ENCODE data around the gene ZHX3.
"Not testable (repeated sequence)": the region's sequence is repeated elsewhere in the genome, so short reads cannot be mapped to it uniquely, and the experiment has no call there.

Gene ZHX3

DNA sequence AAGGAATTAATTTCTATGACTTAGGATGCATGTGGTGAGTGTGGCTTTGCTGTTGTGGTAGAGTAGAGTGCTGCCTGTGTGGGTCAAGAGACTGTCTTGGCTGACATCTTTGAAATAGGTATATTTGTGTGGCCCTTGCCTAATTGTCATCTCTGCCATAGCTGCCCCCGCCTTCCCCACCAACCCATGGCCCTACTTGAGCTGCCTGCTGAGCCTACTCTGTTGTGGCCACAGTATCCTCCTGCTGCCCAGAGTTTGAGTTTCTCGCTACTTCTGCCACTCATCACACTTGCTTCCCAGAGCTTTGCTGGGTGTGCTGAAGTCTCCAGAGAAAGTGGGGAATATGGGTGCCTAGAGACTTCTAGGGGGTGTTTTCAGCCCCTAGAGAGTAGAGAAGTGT is 172.2 kb downstream of the ZHX3 start:
- DNase-seq, result no peak

DNA sequence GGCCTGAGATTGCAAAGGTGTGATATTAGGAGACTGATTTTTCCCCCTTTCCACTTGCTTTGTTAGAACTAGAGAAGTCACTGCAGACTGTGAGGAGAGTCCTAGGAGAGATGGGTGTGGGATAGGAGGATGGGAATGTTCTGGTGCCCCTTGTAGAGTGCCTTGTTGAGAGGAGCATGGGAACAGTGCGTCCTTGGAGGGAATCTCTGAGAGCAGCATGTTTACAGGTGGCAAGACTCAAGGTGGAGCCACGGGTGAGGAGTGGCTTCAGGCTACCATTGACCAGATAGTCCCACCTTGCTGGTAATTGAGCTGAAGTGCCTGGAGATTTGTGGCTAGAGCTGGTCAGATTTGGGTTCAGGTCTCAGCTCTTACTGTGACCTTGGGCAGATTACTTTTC is 174.2 kb downstream of the ZHX3 start:
- DNase-seq, result no peak

DNA sequence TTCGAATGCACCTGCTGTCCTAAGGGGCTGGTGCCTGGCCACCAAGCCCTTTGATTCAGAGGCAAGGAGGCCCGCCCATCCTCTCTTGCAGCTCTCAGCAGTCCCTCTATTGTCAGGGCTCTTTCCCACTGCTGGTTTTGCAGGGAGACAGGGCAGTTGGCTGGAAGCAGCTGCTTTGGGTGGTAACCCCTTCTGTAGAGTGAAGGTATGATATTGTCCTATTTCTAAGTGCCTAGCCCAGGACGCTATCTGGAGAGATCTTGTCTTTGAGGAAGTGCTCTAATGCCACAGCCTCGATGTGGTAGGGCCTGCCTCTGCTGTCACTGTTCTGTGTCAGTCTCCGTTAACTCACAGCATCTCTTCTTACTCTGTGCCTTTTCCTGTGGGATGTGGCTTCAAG is 174.6 kb downstream of the ZHX3 start:
- DNase-seq, result no peak

DNA sequence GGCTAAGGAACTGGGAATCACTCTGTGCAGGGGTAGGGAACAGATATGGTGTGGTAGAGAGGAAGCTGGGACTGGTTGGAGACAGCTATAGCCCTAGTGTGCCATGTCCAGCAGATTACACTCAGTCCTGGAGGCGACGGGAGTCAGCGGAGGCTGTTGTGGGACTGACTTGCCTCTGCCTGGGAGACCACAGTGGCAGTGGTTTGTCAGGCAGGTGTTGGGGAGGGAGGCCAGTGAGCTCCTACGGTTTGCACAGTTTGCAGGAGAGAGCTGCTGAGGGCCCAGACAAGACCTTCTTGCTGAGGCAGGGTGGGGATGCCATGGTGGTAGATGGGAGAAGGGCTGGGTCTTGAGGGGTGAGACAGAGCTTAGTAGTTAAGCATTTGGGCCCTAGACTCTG is 175.3 kb downstream of the ZHX3 start:
- DNase-seq, result no peak

DNA sequence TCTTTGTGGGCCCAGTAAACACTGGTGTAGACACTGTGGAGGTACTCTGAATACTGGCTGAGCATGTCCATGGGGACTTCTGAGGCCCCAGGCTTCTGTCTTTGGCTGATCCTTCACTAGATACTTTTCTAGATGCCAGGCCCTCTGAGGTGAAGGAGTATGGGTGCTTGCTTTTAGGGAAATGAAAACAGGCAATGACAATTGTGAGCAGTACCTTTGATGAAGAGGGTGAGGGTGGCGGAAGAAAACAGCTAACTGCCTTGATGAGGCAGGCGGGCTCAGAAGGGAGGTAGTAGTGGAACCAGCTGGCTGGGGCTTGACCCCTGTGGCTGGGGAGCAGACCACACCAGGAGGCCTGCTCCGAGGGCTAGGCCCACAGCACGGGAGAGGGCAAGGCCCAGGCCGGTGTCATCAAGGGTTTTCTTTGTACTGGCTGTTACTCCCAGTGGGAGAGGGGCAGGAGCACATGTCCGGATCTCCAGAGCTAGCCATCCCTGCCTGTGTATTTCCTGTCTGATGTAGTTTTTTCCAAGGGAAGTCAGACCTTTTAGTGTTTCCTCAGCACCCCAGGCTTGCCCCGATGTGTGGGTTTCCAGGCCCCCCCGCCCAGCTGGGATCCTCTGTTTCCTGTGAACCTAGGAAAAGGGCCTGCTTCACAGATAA is 176.2 kb downstream of the ZHX3 start:
- no peak for DNase-seq

DNA sequence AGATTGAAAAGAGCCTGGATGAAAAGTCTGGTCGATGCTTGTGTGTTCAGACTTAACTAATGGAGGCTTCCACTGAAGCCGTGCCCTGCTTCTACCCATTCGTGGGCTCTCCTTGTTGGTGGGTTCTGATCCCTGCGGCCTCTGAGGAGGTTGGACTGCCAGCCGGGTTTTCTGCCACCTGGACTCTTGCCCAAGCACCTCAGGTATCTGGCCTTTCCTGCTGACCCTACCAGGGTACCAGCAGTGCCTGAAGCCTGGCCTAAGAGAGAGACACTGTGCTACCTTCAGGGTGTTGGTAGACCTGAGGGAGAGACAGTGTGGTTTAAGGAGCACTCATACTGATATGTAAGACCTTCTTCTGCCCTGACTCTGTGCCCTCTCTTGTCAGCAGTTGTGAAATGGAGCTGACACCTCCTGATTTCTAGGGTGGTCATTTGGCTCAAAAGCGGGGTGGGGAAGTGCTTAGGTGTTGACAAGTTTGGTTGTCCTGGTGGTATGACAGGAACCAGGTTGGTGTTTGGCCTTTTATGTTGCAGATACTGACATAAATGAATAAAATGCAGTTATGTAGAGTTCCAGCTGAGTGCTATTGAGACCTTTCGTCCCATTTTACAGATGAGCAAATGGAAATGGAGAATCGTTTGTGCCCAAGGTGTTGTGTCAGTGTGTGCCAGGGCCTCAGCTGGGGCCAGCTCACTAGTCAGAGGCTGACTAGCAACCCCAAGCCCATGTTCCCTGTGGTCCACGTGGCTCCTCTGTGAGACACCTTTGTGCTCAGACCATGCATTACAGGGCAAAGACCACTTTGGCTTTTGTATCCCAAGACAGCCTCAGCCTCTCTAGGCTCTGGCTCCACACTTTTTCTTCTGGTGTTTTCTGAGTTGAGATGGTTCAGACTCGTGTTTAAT is 177.1 kb downstream of the ZHX3 start:
- DNase-seq, result no peak

DNA sequence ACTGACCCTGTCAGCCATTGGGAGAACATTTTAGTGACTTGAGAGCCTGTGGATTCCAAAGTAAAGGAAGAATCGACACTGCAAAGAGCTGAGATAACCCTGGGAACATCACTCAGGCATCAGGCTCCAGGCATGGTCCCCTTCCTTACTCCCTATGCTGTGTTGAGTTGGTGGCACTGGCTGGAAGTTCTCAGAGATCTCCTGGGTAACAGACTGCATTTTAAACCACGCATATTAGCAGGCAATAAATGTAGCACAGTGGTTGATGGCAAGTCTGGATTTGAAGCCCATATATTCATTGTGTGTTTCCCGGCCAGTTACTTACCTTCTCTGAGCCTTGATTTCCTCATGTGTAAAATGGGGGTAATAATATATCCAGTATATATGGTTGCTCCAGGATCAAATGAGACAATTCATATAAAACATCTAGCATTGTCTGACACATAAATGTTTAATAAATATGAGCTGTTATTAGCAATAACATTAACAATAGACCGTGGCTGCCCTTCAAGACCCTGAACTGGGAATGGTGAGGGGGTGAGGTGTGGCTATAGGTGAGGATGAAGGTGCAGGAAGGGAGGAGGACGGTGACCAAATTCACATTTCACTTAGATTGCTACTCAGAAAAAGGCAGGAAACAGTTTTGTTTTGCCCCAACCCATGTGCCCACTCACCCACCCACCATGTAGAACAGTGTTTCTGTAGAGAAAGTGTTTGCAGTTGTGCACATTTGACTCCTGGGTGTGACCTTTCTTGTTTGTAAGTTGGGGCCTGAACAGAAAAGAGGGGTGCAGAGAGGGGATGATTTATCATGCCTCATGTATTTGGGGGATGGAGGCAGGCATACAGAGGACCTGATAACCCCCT is 178.1 kb downstream of the ZHX3 start:
- DNase-seq, result no peak

DNA sequence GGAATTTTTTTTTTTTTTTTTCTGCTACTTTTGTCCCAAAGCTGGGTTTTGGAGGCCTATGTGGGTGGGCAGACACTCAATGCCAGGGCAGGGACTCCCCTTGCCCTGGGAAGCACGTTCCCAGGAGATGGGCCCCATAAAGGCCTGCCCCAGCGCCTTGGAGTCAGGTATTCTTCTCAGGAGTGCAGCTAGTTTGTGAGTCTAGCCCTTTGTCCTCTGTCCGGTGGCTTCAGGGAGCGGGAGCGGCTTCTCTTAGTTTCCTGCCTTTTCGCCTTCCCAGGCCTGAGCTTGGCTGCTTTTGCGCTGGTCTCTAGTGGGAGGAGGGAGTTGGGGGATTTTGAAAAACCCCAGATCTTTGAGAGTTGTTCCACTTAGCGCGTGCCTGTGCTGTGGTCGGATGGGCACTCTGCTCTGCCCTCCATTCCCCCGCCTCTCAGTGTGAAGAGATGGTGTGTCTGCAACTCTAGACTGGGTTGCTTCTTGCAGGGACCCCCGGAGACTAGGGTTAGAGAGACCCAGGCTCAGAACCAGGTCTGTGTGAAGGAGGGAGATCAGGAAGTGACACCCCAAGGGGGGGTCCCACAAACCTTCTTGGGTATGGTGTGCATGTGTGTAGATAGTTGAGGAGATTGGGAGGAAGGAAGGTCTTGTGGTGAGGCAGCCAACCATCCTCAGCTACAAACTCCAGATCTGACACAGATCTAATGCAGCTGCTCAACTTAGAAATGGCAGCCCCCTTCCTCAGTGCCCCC is 178.9 kb downstream of the ZHX3 start:
- DNase-seq, result no peak

DNA sequence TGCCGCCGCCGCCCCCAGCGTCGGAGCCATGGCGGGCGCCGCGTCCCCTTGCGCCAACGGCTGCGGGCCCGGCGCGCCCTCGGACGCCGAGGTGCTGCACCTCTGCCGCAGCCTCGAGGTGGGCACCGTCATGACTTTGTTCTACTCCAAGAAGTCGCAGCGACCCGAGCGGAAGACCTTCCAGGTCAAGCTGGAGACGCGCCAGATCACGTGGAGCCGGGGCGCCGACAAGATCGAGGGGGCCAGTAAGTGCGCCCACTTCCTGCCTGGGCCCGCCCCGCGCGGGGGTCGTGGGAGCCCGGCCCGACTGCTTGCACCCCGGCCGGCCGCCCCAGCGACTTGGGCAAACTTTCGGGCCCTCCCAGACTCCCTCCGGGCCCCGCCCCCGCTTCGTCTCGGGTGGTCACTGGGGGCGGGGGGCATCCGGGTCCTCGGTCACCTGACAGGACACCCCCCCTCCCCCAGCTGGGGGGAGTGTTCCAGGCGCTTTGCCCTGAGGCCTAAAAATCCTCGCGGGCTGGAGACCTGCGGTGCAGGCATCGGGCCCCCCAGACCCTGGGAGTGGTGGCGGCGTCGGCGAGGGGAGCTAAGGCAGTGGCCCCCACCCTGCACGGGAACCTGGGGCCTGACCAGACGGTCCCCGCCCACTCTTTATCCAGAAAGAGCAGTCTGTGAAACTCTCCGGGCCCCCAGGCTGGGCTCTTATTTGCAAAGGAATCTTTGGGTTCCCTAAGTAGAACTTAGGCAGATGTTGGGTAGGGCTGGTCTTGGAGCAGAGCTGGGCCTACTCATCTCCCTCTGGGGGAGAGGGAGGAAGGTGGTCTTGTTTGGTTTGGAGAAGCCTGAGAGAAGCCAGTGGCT is 179.7 kb downstream of the ZHX3 start:
- peak; percentile 81 for DNase-seq

DNA sequence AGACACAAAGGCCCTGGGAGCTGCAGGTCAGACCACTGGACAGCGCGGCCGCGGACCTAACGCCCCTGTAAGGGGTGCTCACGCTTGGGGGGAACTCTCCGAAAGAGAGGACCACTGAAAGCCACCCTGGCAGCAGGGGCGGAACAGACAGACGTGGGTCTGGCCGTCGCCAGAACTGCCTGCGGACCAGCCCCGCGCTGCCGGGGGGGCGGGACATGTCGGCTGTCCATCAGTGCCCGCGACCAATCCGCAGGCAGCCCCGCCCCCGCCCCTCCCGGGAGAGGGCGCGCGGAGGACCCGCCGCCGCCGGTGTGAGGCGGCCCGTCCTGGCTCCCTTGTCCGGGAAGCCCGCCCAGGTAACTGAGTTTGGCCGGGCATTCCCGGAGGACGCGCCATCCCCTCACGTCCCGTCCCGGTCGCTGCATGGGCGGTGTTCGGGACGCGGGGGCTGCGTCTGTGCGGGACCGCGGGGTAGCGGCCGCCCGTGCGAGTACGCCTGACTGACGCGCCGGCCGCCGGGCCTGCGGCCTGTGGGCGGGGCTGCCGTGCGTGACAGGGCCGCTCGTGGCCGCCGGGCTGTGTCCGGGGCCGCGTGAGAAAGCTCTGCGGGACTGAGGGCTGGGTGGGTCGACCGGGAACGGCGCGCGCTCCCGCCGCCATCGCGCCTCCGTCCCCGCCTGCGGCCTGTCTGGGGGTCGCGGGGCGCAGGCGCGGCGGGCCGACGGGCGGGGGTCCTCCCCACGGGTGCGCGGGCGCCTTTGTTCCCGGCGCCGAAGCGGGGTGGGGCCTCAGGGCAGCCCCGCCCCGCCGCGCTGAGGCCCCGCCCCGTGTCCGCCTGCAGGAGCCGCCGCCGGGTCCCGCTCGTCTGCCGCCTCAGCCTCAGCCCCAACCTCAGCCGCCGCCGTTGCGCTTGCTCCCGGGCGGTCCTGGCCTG is 180.6 kb downstream of the ZHX3 start, which contains the start of gene PLCG1:
Gene PLCG1, plus strand, starts transcription at position 864 of the 934 bp plus-strand sequence. CDS start 99 bp downstream, outside the sequence.
- peak; percentile 85 for DNase-seq

DNA sequence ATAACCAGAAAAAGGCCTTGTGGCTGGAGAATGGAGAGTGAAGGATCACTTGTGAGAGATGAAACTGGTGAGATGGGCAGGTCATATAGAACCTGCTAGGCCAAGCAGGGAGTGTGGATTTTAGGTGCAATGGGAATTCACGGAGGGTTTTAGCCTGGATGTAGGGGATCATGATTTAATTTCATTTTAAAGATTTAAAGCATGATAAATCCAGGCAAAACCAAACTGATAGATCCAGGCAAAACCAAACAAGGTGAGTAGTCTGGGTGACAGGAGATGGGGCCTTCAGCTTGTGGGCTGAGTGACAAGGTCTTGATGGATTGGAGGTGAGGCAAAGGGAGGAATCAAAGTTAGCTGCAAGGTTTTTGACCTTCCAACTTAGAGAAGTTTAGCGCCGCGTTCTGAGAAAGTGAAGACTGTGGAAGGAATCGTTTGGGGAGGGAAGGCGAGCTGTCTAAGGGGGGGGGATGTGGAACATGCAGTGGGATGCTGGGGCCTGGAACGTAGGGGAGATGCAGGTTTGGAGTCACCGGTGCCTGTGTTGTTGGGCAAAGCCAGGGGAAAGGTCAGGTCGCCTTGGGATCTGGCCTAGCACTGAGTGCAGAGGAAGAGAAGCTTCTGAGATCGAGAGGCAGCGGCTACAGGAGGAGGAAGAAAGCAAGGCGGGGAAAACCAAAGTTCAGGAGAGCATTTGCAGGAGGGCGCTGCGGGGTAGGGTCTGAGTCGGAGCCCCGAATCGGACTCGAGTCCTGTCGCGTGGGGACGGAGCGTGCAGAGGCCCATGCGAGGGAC is 181.4 kb downstream of the ZHX3 start:
- DNase-seq, result no peak

DNA sequence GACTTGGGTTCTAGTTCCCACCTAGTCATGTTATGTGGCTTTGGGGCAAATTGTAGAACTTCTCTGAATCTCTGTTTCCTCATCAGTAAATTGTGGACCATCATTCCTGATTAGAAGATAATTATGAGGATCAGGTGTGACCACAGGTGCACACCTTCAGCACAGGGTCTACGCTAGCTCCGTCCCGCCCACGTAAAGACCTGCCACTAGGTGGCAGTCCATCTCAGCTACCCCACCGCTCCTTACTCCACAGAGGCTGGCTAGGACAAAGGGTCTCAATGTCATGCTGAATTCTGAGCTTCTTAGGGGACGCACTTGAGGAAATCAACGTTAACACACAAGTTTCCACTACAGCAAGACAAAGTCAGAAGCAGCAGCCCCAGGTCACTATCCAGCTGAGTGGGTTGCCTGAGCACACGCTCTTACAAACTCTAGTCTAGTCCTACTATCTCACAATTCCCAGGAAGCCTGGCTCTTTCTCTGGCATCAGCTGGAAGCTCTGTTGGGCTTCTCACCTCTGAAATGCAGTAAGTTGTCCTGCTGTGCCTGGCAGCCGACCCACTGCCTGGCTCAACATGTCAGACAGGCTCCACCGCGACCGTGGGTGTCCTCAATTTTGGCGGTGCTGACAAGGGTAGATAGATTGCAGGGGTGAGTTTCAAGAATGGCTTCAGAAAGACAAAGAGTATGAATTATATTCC is 182.2 kb downstream of the ZHX3 start:
- no peak for DNase-seq

DNA sequence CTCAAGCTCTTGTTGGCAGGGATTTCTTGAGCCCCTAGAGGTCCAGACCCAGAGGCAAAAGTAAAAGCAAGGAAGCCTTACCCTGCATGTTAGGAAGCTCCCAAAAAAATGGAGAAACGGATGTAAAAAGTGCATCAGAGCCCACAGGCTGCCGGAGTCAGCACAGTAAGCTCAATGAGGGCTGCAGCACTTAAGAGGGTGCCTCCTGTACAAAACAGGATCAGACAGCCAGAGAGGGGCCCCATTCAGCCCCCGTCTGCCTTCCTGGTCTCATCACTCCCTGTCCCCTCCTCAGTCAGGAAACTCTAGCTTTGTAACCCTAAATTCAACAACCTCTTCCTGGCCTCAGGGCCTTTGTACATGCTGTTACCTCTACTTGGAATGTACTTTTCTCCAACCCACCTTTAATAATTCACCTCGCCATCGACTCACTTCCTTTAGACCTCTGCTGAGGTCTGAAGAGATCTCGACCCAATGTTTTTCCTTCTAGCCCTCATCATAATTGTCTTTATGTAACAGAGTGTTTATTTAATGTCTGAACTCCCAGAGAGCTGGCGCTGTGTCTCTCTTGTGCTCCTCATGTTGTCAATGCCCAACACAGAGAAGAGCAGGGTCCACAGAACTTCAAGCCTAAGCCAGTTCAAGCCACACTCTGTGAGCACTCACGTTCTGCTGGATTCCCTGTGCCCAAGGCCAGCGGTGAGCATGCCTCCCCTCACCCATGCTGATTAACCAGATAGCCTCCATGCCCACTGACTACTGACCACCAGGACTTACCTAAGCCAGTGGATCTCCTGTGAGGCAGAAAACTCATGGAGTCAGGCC is 183.0 kb downstream of the ZHX3 start:
- no peak for DNase-seq

DNA sequence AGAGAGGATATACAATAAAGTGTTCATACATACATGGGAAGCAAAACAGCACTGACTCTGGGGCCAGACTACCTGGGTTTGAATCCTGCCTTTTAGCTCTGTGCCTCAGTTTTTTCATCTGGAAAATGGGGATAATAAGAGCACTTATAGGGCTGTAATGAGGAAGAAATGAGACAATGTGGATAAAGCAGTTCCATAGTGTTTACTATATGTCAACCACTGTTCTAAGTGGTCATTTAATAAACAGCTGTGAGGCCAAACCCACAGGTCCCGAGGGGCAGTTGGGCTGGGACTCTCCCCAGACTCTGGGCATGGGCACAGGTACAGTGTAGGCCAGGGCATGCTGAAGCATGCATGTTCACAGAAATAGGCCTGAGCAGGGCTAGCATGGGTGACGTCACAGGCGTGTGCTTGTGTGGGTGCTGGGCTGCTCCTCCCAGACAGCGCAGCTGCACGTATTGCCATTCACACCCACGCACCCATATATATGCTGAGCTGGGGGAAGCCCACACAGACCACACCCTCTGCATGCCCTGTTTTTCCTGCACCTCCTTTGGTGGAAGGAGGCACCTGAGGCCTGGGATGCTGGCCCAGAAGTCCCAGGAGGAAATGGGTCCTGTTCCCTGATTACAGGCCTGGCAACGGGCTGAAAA is 183.7 kb downstream of the ZHX3 start:
- DNase-seq, result no peak

DNA sequence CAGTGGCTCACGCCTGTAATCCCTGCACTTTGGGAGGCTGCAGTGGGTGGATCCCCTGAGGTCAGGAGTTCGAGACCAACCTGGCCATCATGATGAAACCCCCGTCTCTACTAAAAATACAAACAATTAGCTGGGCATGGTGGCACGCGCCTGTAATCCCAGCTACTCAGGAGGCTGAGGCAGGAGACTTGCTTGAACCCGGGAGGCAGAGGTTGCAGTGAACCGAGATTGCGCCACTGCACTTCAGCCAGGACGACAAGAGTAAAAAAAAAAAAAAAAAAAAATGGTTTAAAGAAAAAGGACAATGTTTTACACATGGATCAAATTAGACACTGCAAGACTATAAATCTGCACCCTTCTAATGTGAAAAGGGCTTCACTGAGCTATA is 185.1 kb downstream of the ZHX3 start:
- DNase-seq, result not testable (repeated sequence)

DNA sequence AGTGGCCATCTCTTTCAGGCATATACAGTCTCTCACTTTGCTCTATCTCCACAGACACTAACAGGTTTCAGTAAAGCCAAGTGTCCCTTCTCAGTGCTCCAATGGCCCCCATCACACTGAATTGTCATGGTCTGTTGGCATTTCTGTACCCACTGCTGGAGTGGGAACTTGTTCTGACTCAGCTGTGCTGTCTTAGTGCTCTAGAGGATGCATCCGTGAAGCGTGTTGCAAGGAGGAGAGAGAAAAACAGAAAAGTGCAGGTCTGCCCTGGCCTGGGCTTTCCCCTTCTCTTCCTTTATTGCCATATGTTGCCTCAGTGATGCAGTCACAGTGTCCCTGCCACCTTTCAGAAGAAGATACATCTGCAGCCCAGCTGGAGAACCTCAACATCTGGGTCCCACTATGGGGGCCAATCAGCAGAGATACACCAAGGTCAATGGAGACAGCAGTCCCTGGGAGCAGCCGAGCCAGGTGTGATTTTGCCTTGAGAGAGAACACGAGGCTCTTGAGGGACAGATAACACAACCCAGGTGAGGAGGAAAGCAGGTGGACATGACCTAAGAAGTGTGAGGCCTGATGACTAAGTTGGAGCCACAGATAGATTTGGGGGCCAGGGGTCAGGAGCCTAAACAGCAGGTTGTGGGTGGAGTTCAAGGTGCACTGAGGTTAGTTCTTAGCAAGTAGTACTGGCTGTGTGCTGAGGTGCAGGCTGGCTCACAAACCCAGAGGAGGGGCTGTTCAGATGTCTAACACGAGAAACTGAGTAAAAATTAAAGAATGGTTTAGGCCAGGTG is 185.7 kb downstream of the ZHX3 start:
- no peak for DNase-seq

All from fibroblast of skin of abdomen (primary cell).